ENCODE measurements around the gene MFAP3.
"Not testable (repeated sequence)": the region's sequence is repeated elsewhere in the genome, so short reads cannot be mapped to it uniquely, and the experiment has no call there.

MFAP3 gene

GRCh38 chr5:154038707-154039457 lies at the start of gene MFAP3, which contains the start of gene FAM114A2:
Gene MFAP3, plus strand, starts transcription at chr5:154038967. Its CDS starts 10,756 bp downstream, at chr5:154049723.
Gene FAM114A2, minus strand, starts transcription at chr5:154038910. Its CDS starts 3,957 bp downstream, at chr5:154034953.
- peak; percentile 68 for DNase-seq

- DNase-seq = no peak
These were observed 47.6 kb upstream of the MFAP3 start for GRCh38 chr5:153991168-153991567.

DNA sequence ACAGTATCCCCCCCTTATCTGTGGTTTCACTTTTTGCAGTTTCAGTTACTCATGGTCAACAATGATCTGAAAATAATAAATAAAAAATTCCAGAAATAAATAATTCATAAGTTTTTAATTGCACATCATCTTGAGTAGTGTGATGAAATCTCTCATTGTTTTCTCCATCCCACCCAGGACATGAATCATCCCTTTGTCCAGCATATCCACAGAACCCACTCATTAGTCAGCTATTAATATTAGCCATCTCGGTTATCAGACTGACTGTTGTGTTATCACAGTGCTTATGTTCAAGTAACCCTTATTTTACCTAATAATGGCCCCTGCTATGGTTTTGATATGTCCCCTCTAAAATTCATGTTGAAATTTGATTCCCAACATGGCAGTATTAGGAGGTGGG lies 40.8 kb upstream of the MFAP3 start:
- no peak for DNase-seq

DNA sequence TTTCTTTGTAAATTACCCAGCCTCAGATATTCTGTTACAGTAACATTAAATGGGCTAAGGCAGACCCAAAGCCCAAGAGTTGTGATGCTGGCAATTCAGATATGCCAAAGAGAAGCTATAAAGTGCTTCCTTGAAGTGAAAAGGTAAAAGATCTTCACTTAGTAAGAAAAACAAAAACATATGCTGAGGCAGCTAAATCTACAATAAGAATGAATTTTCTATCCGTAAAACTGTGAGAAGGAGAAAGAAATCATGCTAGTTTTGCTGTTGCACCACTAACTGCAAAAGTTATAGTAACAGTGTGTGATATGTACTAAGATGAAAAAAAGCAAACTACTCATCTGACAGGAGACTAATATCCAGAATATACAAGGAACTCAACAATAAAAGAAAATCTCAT lies 40.0 kb upstream of the MFAP3 start:
- no peak for DNase-seq

GRCh38 chr5:153999995-154000394 lies 38.8 kb upstream of the MFAP3 start:
- no peak for DNase-seq

GRCh38 chr5:154000703-154001102 lies 38.1 kb upstream of the MFAP3 start:
- DNase-seq = no peak

DNA sequence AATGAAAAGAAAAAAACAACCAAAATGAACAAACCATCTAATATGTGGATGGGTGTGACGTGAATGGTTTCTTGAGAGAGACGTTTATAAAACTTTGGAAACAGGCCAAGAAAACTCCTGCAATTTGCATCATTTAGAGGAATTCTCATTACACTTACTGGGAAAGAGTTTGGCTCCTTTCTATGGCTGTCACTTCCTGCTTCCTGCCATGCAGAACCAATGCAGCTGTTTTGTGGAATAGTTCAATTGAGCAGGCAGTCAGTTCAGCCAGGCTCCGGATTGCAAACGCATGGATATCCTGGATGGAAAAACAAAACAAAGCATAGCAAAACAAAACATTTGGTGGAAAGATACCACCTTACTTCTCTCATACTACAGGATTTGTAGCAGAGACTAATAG lies 36.7 kb upstream of the MFAP3 start:
- DNase-seq = no peak

DNA sequence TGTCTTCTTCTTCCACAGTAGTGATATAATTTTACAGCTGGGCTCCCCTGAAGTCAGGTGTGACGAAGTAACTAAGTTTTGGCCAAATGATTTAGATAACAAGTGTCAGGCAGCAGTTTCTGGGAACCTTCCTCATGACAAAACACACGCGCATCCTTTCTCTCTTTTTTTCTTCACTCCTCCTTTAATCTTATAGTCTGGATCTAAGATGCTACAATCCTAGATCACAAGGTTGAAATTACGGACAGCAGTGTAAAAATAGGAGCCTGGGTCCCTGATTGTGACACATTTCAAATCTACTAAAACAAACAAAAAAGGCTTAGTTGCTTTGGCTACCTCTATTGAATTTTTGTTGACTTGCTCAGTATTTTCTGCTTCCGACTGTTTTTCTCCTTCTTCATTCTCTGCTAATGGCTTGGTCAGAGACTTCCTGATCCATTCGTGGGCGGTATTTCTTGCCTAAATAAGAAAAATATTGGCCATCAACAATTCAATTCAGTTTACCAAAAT lies 36.2 kb upstream of the MFAP3 start:
- DNase-seq = no peak

DNA sequence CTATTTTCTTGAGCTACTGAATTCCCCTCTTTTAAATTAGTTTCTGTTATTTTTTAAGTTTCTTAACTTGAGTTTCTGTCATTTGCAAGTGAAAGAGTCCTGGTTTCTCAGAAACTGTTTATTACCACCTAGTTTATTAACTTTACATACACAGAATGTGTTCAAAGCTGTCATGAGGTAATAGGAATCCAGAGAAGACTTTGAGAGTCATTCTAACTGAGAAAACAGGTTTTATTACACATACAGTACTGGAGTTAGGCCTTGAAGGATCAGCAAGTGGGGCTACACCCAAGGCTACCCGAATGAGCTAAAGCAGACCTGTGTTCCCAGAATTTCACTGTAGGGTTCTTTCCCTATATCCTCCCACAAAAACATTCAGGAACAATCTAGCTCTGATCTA lies 33.1 kb upstream of the MFAP3 start:
- DNase-seq = no peak

- no peak for DNase-seq
These were observed 28.1 kb upstream of the MFAP3 start for GRCh38 chr5:154010660-154011059.

DNA sequence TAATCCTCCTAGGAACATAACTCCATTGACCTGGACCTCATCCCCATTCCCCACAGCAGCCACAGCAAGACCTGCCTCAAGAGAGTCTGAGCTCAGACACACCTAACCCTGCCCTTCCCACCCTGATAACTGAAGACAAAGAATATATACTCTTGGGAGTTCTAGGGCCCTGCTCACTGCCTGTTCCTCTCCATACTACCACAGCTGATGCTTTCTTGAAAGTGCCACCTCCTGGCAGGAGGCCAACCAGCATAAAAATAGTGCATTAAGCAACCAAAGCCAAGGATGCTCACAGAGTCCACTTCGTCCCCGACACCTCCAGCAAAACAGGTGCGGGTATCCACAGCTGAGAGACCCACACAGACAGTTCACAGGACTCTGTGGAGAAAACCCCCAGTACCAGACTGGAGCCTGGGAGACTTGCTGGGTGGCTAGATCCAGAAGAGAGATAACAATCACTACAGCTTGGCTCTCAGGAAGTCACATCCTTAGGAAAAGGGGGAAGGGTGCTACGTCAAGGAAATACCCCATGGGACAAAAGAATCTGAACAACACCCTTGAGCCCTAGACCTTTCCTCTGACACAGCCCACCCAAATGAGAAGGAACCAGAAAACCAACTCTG lies 23.6 kb upstream of the MFAP3 start:
- no peak for DNase-seq

- DNase-seq = not testable (repeated sequence)
These were observed 19.8 kb upstream of the MFAP3 start for GRCh38 chr5:154018919-154019318.

DNA sequence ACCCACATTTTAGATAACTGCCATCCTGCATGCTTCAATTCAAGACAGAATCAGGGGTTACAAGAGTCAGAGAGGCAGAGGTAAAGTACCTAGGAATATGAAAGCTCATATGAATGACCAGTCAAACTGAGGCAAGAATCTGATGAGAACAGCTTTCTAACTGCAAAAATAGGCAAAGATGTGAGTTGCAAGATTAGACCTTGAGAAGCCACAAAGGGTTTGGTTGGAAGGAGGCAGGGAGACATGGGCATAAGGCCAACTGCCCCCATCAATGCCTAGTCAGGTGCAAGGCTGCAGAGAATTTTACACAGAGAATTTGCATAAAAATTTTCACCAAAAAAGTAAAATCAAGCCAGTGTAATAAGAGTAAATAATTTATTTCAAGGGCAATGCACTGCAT lies 12.8 kb upstream of the MFAP3 start:
- no peak for DNase-seq

- DNase-seq = no peak
These were observed 6.8 kb upstream of the MFAP3 start for GRCh38 chr5:154031937-154032489.

DNA sequence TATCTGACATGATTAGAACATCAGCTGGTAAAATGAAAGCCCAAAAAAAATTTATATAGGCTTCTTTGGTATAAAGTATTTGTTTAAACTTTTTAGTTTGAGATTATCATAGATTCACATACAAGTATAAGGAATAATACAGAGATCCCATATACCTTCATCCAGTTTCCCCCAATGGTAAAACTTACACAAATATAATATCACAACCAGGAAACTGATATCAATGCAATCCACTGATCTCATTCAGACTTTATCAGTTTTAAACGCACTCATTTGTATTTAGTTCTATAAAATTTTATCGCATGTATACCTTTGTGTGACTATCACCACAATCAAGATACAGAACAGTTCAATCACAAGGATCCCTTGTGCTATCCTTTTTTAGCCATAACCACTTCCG lies 3.8 kb upstream of the MFAP3 start:
- no peak for DNase-seq

- peak; percentile 34 for DNase-seq
These were observed 483 bp upstream of the MFAP3 start for GRCh38 chr5:154038261-154038706.

GRCh38 chr5:154039458-154039829 lies 677 bp downstream of the MFAP3 start:
- no peak for DNase-seq

- no peak for DNase-seq
These were observed 4.0 kb downstream of the MFAP3 start for GRCh38 chr5:154042766-154043165.

- no peak for DNase-seq
These were observed 5.3 kb downstream of the MFAP3 start for GRCh38 chr5:154044099-154044498.

DNA sequence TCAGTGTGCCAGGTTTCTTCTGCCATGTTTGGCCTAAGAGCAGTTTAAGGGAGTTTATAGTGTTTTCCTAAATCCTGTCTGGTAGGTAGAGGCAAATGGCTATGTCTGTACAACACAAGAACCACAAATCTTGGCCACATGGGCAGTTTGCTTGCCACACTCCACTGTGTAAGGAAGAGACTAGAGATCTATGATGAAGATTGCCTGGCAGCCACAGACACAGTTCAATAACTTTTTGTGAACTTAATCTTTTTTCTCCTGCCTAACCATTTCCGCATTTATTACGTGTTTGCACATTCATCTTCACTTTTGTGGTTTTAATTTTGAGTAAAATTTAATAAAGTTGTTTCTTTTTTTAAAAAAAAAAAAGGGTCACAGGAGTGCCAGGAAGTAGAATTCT lies 5.8 kb downstream of the MFAP3 start:
- no peak for DNase-seq

DNA sequence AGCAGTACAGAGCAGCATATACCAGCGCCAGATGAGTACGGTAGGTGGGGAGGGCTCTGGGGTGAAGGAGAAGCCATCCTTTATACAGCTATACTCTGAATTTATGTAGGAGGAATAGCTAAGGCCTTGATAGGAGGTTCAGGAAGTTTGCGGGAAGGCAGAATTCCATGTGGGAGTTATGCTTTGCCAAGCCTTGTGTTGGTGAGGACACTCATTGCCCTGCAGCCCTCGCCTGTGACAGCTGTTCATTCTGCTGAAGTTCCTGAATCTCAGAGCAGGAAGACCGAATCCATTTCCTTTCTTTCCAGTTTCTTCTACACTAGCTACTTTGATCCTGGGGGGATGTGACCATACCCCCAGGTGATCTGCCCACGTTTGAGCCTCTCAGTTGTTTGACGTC lies 7.7 kb downstream of the MFAP3 start:
- no peak for DNase-seq

GRCh38 chr5:154047324-154047723 lies 8.6 kb downstream of the MFAP3 start:
- no peak for DNase-seq

DNA sequence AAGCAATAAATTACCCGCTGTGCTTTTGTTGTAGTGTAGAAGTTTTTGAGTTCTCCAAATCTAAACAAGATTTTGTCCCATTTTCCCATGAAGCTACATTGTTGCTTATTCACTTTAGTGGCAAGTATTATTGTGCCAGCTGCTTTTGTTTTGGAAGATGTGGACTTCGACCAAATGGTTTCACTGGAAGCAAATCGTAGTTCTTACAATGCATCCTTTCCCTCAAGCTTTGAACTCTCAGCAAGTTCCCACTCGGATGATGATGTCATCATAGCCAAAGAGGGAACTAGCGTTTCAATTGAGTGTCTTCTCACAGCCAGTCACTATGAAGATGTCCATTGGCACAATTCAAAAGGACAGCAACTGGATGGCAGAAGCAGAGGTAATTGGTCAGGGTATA lies 10.9 kb downstream of the MFAP3 start:
- DNase-seq = no peak

DNA sequence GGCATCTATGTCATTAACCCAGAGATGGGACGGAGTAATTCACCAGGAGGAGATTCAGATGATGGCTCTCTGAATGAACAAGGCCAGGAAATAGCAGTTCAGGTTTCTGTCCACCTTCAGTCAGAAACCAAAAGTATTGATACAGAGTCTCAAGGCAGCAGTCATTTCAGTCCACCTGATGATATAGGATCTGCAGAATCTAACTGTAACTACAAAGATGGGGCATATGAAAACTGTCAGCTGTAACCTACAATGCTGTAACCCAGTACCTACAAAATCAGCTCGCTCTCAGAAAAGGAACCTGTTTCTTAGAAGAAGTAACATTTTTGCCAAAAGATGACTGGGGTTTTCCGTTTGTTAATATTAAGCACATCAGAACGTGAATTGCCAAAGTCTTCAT lies 14.7 kb downstream of the MFAP3 start:
- DNase-seq = no peak
